ENCODE data around the gene ANTXR2.

- TF ChIP-seq CTCF (conservative IDR thresholded peaks at IDR 0.05; ENCODE audit: low read length) (no peak), EZH2phosphoT487 (IDR thresholded peaks at IDR 0.05; ENCODE audit: borderline replicate concordance, low read depth, low read length) (no peak)
These were observed 201.1 kb downstream of the ANTXR2 start for GRCh38 chr4:79871961-79872360.
